Brain microvascular endothelial cell (primary cell): ENCODE measurements around the gene PHIP.

Experiments
- DNase-seq: peaks from one replicate; pipeline ENCODE4 v3.0.0-alpha.2; 2020
- H3K27ac ChIP-seq: fragments of 250-450 bp; sonication (Bioruptor Pico); 2 replicates; pipeline ENCODE4 v1.5.1; 2020; ENCODE audit warnings: mild to moderate bottlenecking, moderate library complexity
- H3K27me3 ChIP-seq: fragments of 250-450 bp; sonication (Bioruptor Pico); replicated peaks from 2 replicates; pipeline ENCODE4 v1.5.1; 2020; ENCODE audit warnings: mild to moderate bottlenecking
- H3K36me3 ChIP-seq: fragments of 250-450 bp; sonication (Bioruptor Pico); replicated peaks from 2 replicates; pipeline ENCODE4 v1.5.1; 2020; ENCODE audit warnings: mild to moderate bottlenecking
- H3K4me3 ChIP-seq: 2 replicates; pipeline ENCODE4 v1.5.1; 2011; ENCODE audit warnings: low read depth, mild to moderate bottlenecking, control low read depth, low read length, moderate library complexity
- in situ Hi-C: cut with HindIII; loops from 2 replicates; pipeline ENCODE4 v1.10.0; 2017; ENCODE audit warnings: low sequenced_read_pairs, low pct_ligation_motif_present
- TF ChIP-seq, protein P1 (sequence below): IDR thresholded peaks from 2 replicates; pipeline ENCODE4 v1.5.1; 2011; ENCODE audit warnings: low read depth, mild to moderate bottlenecking, moderate library complexity, low read length, control low read depth, inconsistent platforms; ENCODE audit errors: missing control alignments

PHIP gene

DNA sequence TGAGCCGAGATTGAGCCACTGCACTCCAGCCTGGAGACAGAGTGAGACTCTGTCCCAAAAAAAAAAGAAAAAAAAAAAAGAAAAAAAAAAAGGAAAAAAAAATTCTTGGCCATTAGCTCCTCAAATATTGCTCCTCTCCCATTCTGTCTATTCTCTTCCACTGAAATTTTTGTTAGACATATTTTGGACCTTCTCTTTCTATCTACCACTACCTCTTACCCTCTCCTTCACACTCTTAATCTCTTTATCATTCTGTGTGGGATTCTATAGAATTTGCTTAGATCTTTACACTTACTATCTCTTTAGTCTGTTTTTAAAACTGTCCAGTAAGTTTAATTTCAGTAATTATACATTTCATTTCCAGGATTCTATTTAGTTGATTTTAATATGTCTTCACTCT lies 125.7 kb downstream of the PHIP start:
- no peak for DNase-seq

DNA sequence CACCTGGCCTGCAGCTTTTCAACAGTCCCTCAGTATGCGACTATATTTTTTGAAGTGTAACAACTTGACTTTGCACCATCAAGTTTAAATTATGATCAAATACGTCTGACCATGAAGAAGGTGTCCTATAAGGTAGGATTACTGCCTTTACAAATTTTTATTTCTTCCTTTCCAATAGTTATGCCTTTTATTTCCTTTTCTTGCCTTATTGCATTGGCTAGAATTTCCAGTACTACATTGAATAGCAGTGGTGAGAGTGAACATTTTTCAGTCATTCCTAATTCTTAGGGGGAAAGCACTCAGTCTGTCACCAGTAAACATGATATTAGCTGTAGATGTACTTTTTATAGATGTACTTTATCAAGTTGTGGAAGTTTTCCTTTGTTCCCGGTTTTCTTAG lies 129.3 kb downstream of the PHIP start:
- no peak overlapping the region for H3K27ac ChIP-seq
- TF ChIP-seq, protein P1, sequence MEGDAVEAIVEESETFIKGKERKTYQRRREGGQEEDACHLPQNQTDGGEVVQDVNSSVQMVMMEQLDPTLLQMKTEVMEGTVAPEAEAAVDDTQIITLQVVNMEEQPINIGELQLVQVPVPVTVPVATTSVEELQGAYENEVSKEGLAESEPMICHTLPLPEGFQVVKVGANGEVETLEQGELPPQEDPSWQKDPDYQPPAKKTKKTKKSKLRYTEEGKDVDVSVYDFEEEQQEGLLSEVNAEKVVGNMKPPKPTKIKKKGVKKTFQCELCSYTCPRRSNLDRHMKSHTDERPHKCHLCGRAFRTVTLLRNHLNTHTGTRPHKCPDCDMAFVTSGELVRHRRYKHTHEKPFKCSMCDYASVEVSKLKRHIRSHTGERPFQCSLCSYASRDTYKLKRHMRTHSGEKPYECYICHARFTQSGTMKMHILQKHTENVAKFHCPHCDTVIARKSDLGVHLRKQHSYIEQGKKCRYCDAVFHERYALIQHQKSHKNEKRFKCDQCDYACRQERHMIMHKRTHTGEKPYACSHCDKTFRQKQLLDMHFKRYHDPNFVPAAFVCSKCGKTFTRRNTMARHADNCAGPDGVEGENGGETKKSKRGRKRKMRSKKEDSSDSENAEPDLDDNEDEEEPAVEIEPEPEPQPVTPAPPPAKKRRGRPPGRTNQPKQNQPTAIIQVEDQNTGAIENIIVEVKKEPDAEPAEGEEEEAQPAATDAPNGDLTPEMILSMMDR, result no peak
- H3K4me3 ChIP-seq, result no peak overlapping the region
- peaks cover 20% of the 10 kb centered on the region for H3K36me3 ChIP-seq
- no peak for DNase-seq
- in situ Hi-C loops, result no loop called here
- no peaks in the 10 kb centered on the region for H3K27me3 ChIP-seq

More for the DNA sequence above, 125.7 kb downstream of the PHIP start:
- TF ChIP-seq, protein P1, result no peak
- peaks cover 7% of the 10 kb centered on the region for H3K36me3 ChIP-seq
- no peak overlapping the region for H3K27ac ChIP-seq
- in situ Hi-C loops, result no loop called here
- no peak overlapping the region for H3K4me3 ChIP-seq
- no peaks in the 10 kb centered on the region for H3K27me3 ChIP-seq

DNA sequence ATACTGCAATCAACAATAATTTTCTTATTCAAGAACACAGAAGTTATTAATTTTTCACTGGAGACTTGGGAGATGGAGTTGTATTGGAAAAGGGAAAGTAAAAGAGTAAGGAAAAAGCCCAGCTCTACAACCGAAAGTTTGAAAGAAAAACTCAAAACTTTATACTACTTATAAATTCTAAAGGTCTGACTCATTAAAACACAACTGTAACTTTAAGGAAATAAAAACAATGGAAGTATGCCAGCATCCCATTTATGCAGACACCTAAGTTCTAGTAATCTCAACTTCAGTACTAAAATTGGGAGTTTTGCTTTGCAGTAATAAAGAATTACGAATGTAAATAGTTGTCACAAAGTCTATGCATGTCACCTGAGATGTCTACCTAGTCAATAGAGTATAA lies 130.1 kb downstream of the PHIP start:
- in situ Hi-C loops, result no loop called here
- peak; percentile 6 for DNase-seq
- no peak overlapping the region for H3K27ac ChIP-seq

DNA sequence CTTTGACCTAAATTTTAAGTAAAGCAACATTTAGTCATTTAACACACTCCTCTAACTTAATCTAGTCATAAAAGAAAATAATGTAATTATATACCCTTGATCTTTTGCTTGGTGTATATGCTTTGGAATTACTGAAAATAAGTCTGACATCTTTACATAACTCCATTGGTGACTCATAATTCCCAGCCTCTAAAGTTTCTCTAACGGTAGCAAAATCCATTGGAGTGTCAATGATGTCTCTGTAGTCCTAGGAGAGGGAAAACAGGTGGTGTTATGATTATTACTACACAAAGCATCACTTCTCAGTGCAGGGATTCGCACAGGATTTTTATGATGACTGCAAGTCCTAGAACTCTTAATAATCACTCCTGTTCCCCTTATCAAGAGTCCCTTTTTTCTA lies 130.5 kb downstream of the PHIP start:
- DNase-seq, result peak; percentile 2
- H3K27me3 ChIP-seq, result no peaks in the 10 kb centered on the region
- in situ Hi-C loops, result no loop called here
- H3K27ac ChIP-seq, result no peak overlapping the region
- H3K36me3 ChIP-seq, result peaks cover 16% of the 10 kb centered on the region
- H3K4me3 ChIP-seq, result no peak overlapping the region
- TF ChIP-seq, protein P1, result no peak

More for the DNA sequence above, 130.1 kb downstream of the PHIP start:
- Histone ChIP-seq H3K4me3 (no peak overlapping the region), H3K27me3 (no peaks in the 10 kb centered on the region), H3K36me3 (peaks cover 16% of the 10 kb centered on the region)
- TF ChIP-seq, protein P1, result no peak

DNA sequence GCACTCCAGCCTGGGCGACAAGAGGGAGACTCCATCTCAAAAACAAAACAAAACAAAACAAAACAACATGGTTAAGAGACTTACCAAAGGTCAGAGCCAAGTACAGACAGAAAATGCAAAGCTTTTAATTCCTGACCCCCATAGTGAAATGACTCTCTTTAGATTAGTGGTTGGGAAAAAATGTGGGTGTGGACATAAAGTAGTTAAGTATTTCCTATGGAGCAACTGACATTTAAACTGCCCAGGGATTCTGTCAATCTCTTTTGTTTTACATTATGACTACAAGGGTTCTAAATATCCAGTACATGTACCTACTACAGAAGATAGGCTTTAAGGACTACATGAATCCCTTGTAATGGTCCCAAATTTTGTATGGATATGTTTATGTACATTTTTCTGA lies 135.6 kb downstream of the PHIP start:
- H3K4me3 ChIP-seq, result no peak overlapping the region
- no peaks in the 10 kb centered on the region for H3K27me3 ChIP-seq
- H3K36me3 ChIP-seq, result peaks cover 23% of the 10 kb centered on the region
- no peak overlapping the region for H3K27ac ChIP-seq
- no peak for DNase-seq
- TF ChIP-seq, protein P1, result no peak
- in situ Hi-C loops, result no loop called here

DNA sequence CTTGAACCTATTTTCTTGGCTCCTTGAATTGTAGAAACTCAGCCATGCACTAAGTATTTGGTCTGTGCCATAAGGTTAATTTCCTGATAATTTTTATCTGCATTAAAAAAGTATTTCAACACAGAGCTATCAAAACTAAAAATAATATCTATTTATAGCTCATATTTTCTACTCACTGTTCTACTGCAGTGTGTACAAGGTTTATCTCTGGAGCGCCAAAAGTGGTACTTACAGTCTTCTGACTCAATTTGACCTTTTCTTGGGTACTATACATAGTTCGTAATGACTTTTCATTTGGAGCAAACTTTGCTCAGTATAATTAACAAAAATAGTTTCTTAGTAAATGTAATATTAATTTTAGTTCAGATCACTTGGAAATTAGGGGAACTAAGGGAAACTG lies 141.5 kb downstream of the PHIP start:
- no peaks in the 10 kb centered on the region for H3K27me3 ChIP-seq
- in situ Hi-C loops, result no loop called here
- peaks cover 6% of the 10 kb centered on the region for H3K36me3 ChIP-seq
- no peak overlapping the region for H3K4me3 ChIP-seq
- no peak overlapping the region for H3K27ac ChIP-seq
- DNase-seq, result no peak
- TF ChIP-seq, protein P1, result no peak
